NCI-H1048 (cell line): ENCODE measurements around the gene KRR1.
"Not testable (repeated sequence)": the region's sequence is repeated elsewhere in the genome, so short reads cannot be mapped to it uniquely, and the experiment has no call there.

ENCODE experiments used
- DNase-seq: peaks from one replicate; lab custom pipeline; 2025; lab: John Stamatoyannopoulos, UW

Gene KRR1

GRCh38 chr12:75525263-75525662 lies 13.9 kb upstream of the KRR1 start:
- no peak for DNase-seq

- DNase-seq = not testable (repeated sequence)
Measured at GRCh38 chr12:75522124-75522523, 10.7 kb upstream of the KRR1 start.

- DNase-seq = not testable (repeated sequence)
Measured at GRCh38 chr12:75521224-75521623, 9.8 kb upstream of the KRR1 start.

GRCh38 chr12:75509621-75510020 lies 1.8 kb downstream of the KRR1 start:
- DNase-seq = no peak

GRCh38 chr12:75508159-75508558 lies 3.2 kb downstream of the KRR1 start:
- DNase-seq = no peak

- DNase-seq = no peak
Measured at GRCh38 chr12:75507086-75507485, 4.3 kb downstream of the KRR1 start.

GRCh38 chr12:75505706-75506312 lies 5.6 kb downstream of the KRR1 start:
- DNase-seq = no peak

- no peak for DNase-seq
Measured at GRCh38 chr12:75503866-75504265, 7.5 kb downstream of the KRR1 start.

- no peak for DNase-seq
Measured at GRCh38 chr12:75503459-75503858, 8.0 kb downstream of the KRR1 start.

- no peak for DNase-seq
Measured at GRCh38 chr12:75491169-75491568, 20.2 kb downstream of the KRR1 start.

- DNase-seq = no peak
Measured at GRCh38 chr12:75489613-75490210, 21.7 kb downstream of the KRR1 start.

GRCh38 chr12:75489187-75489586 lies 22.2 kb downstream of the KRR1 start:
- DNase-seq = no peak

- DNase-seq = no peak
Measured at GRCh38 chr12:75488553-75488952, 22.9 kb downstream of the KRR1 start.

- DNase-seq = no peak
Measured at GRCh38 chr12:75487308-75487707, 24.1 kb downstream of the KRR1 start.

GRCh38 chr12:75484450-75484849 lies 27.0 kb downstream of the KRR1 start:
- not testable (repeated sequence) for DNase-seq

- DNase-seq = no peak
Measured at GRCh38 chr12:75483431-75483830, 28.0 kb downstream of the KRR1 start.

GRCh38 chr12:75482646-75483045 lies 28.8 kb downstream of the KRR1 start:
- DNase-seq = no peak

GRCh38 chr12:75481774-75482173 lies 29.6 kb downstream of the KRR1 start:
- DNase-seq = no peak

GRCh38 chr12:75481013-75481705 lies 30.2 kb downstream of the KRR1 start:
- DNase-seq = no peak

GRCh38 chr12:75480469-75480949 lies 30.9 kb downstream of the KRR1 start, which contains the start of gene GLIPR1:
Gene GLIPR1 (plus strand): TSS chr12:75480755. CDS start chr12:75480881, 126 bp downstream.
- DNase-seq = no peak

GRCh38 chr12:75479963-75480461 lies 31.4 kb downstream of the KRR1 start:
- DNase-seq = no peak

GRCh38 chr12:75478116-75478794 lies 33.2 kb downstream of the KRR1 start:
- no peak for DNase-seq
